Ascending aorta (tissue), 2 donors: ENCODE data around the gene VTN. TPM values are rescaled to one million over a fixed set of nuclear protein-coding genes. Genes with fewer than 3 reads are reported as not detected.

Experiments
- DNase-seq, 2 donors: peaks; one replicate each; pipeline ENCODE4 v3.0.0-alpha.2; 2019; ENCODE audit warnings: low spot score in 2 of 2
- H3K27ac ChIP-seq, 2 donors: fragments of 200-600 bp; sonication (generic); one replicate each; pipeline ENCODE4 v1.5.1; 2016 to 2017; ENCODE audit warnings: mild to moderate bottlenecking in 1 of 2
- H3K27me3 ChIP-seq: fragments of 200-600 bp; sonication (generic); one replicate; pipeline ENCODE4 v1.5.1; 2017
- H3K36me3 ChIP-seq, 2 donors: fragments of 200-600 bp; sonication (generic); one replicate each; pipeline ENCODE4 v1.5.1; 2016
- H3K4me1 ChIP-seq, 2 donors: fragments of 200-600 bp; sonication (generic); one replicate each; pipeline ENCODE4 v1.5.1; 2016 to 2017; ENCODE audit warnings: mild to moderate bottlenecking in 1 of 2
- H3K4me3 ChIP-seq, 2 donors: fragments of 200-600 bp; sonication (generic); one replicate each; pipeline ENCODE4 v1.5.1; 2016 to 2017; ENCODE audit warnings: mild to moderate bottlenecking in 1 of 2
- H3K9me3 ChIP-seq, 2 donors: fragments of 200-600 bp; sonication (generic); one replicate each; pipeline ENCODE4 v1.5.1; 2016
- intact Hi-C: fragments of 100-400 bp; cut with DNase I; formaldehyde crosslinking; loops from one replicate; pipeline ENCODE4 v1.15.1; 2023
- total RNA-seq: library from RNA; depleted of rRNA; stranded (reverse); fragments of >200 nt; gene quantifications from one replicate; pipeline ENCODE4 v1.1.0, GENCODE V29; 2016
- TF ChIP-seq, protein P1 (sequence below), 3 experiments: fragments of 200-600 bp in 2 of 3; fragments of 450-650 bp in 1 of 3; sonication (generic) in 2 of 3; IDR thresholded peaks; one replicate each; pipeline ENCODE4 v1.5.1; 2016 to 2019; ENCODE audit warnings: antibody characterized with exemption in 3 of 3, mild to moderate bottlenecking in 1 of 3, moderate library complexity in 1 of 3

The VTN gene
- total RNA-seq, 1 donor from 2014 or later, result 7.5 TPM

DNA sequence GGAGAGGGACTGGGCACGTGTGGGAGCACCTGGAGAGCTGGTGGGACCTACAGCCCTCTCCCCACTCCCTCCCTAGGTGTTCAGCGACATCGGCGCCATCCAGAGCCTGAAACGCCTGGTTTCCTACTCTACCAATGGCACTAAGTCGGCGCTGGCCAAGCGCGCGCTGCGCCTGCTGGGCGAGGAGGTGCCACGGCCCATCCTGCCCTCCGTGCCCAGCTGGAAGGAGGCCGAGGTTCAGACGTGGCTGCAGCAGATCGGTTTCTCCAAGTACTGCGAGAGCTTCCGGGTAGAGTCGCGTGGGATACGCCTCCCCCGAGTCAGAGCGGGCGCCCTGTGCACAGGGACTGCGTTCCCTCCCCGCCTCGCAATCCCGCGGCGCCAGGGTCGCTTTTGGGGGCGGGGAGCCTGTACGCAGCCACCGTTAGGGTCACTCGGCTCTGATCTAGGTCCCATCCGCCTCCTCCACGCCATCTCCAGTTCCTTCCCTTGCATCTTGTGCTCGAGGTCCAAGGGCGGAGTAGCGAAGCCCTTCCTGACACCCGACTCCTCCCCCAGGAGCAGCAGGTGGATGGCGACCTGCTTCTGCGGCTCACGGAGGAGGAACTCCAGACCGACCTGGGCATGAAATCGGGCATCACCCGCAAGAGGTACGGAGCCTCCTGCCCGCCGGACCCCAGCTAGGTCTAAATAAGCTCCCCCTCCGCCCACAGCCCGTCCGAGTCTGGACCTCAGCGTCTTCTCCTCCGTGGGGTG lies 14.4 kb upstream of the VTN start:
- TF ChIP-seq, protein P1, sequence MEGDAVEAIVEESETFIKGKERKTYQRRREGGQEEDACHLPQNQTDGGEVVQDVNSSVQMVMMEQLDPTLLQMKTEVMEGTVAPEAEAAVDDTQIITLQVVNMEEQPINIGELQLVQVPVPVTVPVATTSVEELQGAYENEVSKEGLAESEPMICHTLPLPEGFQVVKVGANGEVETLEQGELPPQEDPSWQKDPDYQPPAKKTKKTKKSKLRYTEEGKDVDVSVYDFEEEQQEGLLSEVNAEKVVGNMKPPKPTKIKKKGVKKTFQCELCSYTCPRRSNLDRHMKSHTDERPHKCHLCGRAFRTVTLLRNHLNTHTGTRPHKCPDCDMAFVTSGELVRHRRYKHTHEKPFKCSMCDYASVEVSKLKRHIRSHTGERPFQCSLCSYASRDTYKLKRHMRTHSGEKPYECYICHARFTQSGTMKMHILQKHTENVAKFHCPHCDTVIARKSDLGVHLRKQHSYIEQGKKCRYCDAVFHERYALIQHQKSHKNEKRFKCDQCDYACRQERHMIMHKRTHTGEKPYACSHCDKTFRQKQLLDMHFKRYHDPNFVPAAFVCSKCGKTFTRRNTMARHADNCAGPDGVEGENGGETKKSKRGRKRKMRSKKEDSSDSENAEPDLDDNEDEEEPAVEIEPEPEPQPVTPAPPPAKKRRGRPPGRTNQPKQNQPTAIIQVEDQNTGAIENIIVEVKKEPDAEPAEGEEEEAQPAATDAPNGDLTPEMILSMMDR (IDR thresholded peaks at IDR 0.05), result no peak
- no peaks in the 10 kb centered on the region for H3K4me1 ChIP-seq
- DNase-seq, result peak in 1 of 2 donors; percentile 12
- intact Hi-C loops, result no loop called here
- H3K27me3 ChIP-seq, result no peaks in the 10 kb centered on the region
- H3K4me3 ChIP-seq, result peak overlapping the region; percentile 27 to 60
- peaks cover 27 to 29% of the 10 kb centered on the region in 2 donors for H3K36me3 ChIP-seq
- H3K27ac ChIP-seq, result no peak overlapping the region
- H3K9me3 ChIP-seq, result no peaks in the 10 kb centered on the region

DNA sequence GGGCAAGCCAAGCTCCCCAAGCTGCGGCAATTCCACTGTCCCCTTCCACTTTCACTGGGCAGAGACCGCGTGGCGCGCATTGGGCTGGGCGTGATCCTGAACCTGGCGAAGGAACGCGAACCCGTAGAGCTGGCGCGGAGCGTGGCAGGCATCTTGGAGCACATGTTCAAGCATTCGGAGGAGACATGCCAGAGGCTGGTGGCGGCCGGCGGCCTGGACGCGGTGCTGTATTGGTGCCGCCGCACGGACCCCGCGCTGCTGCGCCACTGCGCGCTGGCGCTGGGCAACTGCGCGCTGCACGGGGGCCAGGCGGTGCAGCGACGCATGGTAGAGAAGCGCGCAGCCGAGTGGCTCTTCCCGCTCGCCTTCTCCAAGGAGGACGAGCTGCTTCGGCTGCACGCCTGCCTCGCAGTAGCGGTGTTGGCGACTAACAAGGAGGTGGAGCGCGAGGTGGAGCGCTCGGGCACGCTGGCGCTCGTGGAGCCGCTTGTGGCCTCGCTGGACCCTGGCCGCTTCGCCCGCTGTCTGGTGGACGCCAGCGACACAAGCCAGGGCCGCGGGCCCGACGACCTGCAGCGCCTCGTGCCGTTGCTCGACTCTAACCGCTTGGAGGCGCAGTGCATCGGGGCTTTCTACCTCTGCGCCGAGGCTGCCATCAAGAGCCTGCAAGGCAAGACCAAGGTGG lies 11.2 kb upstream of the VTN start:
- Histone ChIP-seq H3K4me1 (no peaks in the 10 kb centered on the region), H3K4me3 (no peak overlapping the region), H3K9me3 (no peaks in the 10 kb centered on the region), H3K36me3 (peaks cover 5 to 8% of the 10 kb centered on the region in 2 donors), H3K27ac (no peak overlapping the region), H3K27me3 (no peaks in the 10 kb centered on the region)
- intact Hi-C loops, result no loop called here
- TF ChIP-seq, protein P1 (IDR thresholded peaks at IDR 0.05), result no peak
- no peak for DNase-seq

DNA sequence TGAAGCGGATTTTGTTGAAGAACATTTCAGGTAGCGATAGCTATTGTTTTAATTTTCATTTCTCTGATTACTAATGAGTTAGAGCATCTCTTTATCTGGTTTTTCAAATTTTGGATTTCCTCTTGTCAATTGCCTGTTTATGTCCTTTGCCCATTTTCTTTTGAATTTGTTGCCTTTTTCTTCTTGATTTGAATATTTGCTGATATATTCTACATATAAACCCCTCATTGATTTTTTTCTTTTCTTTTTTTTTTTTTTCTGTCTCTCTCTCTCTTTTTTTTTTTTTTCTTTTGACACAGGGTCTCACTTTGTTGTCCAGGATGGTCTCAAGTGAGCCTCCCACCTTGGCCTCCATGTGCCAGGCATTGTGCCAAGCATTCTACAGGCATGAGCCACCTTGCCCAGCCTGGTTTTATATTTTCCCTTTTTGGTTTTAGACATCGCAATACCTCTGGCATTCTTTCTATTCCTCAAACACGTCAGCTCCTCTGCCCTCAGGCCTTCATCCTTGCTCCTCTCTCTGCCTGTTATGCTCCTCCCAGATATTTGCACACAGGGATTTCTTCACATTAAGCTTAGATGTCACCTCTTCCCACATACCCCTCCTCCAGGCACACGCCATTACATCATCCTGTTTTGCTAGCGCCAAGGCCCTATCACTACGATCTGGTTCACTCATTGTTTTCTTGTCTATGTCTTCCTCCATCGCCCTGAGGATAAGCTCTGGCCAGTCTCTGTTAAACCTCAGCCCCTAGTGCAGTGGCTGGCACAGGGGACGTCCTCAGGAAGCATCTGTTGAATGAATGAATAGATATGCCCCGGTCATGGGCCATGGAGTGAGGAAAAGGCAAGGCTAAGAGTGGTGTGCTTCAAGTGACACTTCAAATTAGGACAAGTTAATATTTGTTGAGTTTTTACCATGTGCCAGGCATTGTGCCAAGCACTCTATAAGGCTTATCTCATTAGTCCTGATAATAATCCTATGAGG lies 10.0 kb upstream of the VTN start:
- Histone ChIP-seq H3K9me3 (no peaks in the 10 kb centered on the region), H3K36me3 (peaks cover 4 to 5% of the 10 kb centered on the region in 2 donors), H3K4me1 (no peaks in the 10 kb centered on the region), H3K27me3 (no peaks in the 10 kb centered on the region), H3K27ac (no peak overlapping the region), H3K4me3 (no peak overlapping the region)
- intact Hi-C loops, result no loop called here
- DNase-seq, result no peak
- TF ChIP-seq, protein P1 (IDR thresholded peaks at IDR 0.05), result no peak

DNA sequence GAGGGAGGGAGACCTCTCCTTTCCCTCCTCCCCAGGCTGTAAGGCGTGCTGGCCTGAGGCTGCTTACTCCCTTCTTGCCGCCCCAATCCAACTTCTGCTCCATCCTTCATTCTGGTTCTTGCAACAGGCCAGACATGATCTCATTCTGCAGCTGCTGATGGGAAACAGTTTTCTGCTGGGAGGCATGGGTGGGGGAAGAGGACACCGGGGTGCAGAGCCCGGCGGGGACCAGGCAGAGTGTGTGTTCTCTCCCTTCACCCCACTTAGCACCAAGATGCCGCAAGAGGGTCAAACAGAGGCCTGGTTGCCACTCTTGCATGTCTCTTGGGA lies 2.8 kb upstream of the VTN start:
- TF ChIP-seq, protein P1 (IDR thresholded peaks at IDR 0.05), result no peak
- intact Hi-C loops, result no loop called here
- Histone ChIP-seq H3K9me3 (no peaks in the 10 kb centered on the region), H3K27me3 (no peaks in the 10 kb centered on the region), H3K27ac (no peak overlapping the region), H3K4me1 (peaks cover 12% of the 10 kb centered on the region in 2 donors), H3K4me3 (peak overlapping the region; percentile 70 to 77), H3K36me3 (no peaks in the 10 kb centered on the region)
- no peak for DNase-seq

DNA sequence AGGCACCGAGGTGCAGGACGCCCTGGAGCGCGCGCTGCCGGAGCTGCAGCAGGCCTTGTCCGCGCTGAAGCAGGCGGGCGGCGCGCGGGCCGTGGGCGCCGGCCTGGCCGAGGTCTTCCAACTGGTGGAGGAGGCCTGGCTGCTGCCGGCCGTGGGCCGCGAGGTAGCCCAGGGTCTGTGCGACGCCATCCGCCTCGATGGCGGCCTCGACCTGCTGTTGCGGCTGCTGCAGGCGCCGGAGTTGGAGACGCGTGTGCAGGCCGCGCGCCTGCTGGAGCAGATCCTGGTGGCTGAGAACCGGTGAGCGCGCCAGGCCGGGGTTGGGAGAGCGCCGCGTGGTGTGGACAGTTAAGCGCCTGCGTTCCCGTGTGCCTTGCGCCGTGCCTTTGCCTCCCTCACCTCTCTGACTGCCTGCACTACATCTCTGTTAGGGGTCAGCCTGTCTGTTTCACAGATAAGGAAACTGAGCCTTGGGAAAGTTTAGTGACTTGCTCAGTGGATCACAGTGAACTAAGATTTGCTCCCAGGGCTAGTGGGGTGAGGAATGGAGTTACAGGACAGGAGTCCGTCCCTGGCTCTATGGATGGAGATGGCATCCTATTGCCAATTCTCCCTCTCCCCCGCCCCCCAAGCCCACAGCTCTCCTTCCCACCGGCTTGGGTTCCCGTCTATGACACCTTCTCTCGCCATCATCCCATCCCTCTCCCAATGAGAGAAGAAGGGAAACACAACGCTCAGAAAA lies 2.3 kb upstream of the VTN start:
- Histone ChIP-seq H3K4me3 (peak overlapping the region; percentile 70 to 77), H3K9me3 (no peaks in the 10 kb centered on the region), H3K4me1 (peaks cover 12% of the 10 kb centered on the region in 2 donors), H3K36me3 (no peaks in the 10 kb centered on the region), H3K27ac (peak overlapping the region; percentile 75 to 86), H3K27me3 (no peaks in the 10 kb centered on the region)
- TF ChIP-seq, protein P1 (IDR thresholded peaks at IDR 0.05), result no peak
- intact Hi-C loops, result no loop called here
- DNase-seq, result no peak
